Upper lobe of left lung (tissue), 4 donors: ENCODE results near the gene ORMDL3.

Experiments
- POLR2A ChIP-seq, 4 donors: fragments of 450-650 bp; IDR thresholded peaks; one replicate each; pipeline ENCODE4 v1.5.1; 2016 to 2017; ENCODE audit warnings: antibody characterized with exemption in 4 of 4, mild to moderate bottlenecking in 2 of 4
- POLR2AphosphoS5 ChIP-seq, 2 donors: sonication (generic); formaldehyde crosslinking; IDR thresholded peaks; one replicate each; pipeline ENCODE4 v1.5.1; 2017; ENCODE audit warnings: antibody characterized with exemption in 2 of 2
- TF ChIP-seq, protein P1 (sequence below), 6 experiments: fragments of 450-650 bp in 4 of 6; fragments of 200-600 bp in 2 of 6; sonication (generic) in 2 of 6; IDR thresholded peaks; one replicate each; pipeline ENCODE4 v1.5.1; 2016 to 2019; ENCODE audit warnings: antibody characterized with exemption in 6 of 6

DNA sequence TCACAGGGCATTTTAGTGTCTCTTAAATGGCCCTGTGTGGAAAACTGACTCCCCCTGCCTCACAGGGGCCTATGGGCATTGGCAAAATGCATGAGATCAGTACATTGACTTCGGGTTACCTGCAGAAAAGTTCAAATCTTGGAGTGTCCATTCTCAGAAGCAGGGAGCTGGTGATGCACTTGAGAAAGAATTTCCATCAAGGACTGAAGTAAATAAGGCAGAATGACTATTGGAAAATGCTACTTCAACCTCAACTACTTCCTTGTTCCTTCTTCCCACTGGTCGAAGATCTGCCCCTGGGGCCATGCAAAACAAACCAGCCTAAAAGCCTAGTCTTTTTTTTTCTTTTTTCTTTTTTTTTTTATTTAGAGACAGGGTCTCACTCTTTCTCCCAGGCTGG lies 21.6 kb upstream of the ORMDL3 start:
- TF ChIP-seq, protein P1, sequence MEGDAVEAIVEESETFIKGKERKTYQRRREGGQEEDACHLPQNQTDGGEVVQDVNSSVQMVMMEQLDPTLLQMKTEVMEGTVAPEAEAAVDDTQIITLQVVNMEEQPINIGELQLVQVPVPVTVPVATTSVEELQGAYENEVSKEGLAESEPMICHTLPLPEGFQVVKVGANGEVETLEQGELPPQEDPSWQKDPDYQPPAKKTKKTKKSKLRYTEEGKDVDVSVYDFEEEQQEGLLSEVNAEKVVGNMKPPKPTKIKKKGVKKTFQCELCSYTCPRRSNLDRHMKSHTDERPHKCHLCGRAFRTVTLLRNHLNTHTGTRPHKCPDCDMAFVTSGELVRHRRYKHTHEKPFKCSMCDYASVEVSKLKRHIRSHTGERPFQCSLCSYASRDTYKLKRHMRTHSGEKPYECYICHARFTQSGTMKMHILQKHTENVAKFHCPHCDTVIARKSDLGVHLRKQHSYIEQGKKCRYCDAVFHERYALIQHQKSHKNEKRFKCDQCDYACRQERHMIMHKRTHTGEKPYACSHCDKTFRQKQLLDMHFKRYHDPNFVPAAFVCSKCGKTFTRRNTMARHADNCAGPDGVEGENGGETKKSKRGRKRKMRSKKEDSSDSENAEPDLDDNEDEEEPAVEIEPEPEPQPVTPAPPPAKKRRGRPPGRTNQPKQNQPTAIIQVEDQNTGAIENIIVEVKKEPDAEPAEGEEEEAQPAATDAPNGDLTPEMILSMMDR (IDR thresholded peaks at IDR 0.05), result no peak
- TF ChIP-seq POLR2AphosphoS5 (IDR thresholded peaks at IDR 0.05) (peak; percentile 15 to 18), POLR2A (IDR thresholded peaks at IDR 0.05) (peak in 1 of 4 donors; percentile 31)
